ENCODE data around the gene PMM1.

- TF ChIP-seq CTCF (IDR thresholded peaks at IDR 0.05) (no peak), POLR2A (IDR thresholded peaks at IDR 0.05) (no peak)
Observed at GRCh38 chr22:41557401-41558240, 32.0 kb downstream of the PMM1 start.
